SU-DHL-6 (cell line): ENCODE data around the gene INTS3.

Experiments used
- EZH2phosphoT487 ChIP-seq: fragments of 200-600 bp; sonication (generic), shearing (Covaris generic); conservative IDR thresholded peaks from 2 replicates; pipeline ENCODE4 v1.6.1; 2018; ENCODE audit warnings: mild to moderate bottlenecking, antibody characterized with exemption, low read length, moderate library complexity, mixed read lengths
- TF ChIP-seq, protein P1 (sequence below): fragments of 200-600 bp; sonication (generic); IDR thresholded peaks from one replicate; pipeline ENCODE4 v1.5.1; 2017; ENCODE audit warnings: antibody characterized with exemption, mild to moderate bottlenecking, low read length, moderate library complexity; ENCODE audit not compliant: insufficient read depth, poor library complexity, severe bottlenecking

- TF ChIP-seq, protein P1, sequence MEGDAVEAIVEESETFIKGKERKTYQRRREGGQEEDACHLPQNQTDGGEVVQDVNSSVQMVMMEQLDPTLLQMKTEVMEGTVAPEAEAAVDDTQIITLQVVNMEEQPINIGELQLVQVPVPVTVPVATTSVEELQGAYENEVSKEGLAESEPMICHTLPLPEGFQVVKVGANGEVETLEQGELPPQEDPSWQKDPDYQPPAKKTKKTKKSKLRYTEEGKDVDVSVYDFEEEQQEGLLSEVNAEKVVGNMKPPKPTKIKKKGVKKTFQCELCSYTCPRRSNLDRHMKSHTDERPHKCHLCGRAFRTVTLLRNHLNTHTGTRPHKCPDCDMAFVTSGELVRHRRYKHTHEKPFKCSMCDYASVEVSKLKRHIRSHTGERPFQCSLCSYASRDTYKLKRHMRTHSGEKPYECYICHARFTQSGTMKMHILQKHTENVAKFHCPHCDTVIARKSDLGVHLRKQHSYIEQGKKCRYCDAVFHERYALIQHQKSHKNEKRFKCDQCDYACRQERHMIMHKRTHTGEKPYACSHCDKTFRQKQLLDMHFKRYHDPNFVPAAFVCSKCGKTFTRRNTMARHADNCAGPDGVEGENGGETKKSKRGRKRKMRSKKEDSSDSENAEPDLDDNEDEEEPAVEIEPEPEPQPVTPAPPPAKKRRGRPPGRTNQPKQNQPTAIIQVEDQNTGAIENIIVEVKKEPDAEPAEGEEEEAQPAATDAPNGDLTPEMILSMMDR, result no peak
- no peak for TF ChIP-seq EZH2phosphoT487
Observed at GRCh38 chr1:153775458-153776327, 47.8 kb downstream of the INTS3 start.
